GM23338 (cell line): ENCODE measurements around the gene CCDC200.
"Not testable (repeated sequence)": the region's sequence is repeated elsewhere in the genome, so short reads cannot be mapped to it uniquely, and the experiment has no call there.

Experiments
- CREB1 ChIP-seq: fragments of 250-450 bp; sonication (Bioruptor Pico); IDR thresholded peaks from 2 replicates; pipeline ENCODE4 v1.5.0; 2020; ENCODE audit warnings: low read depth, mild to moderate bottlenecking, moderate library complexity
- CTCF ChIP-seq, 2 experiments: fragments of 200-600 bp in 1 of 2; sonication (generic) in 1 of 2; conservative IDR thresholded peaks; 2 replicates each; pipeline versions ENCODE4 v1.5.1 to v1.6.1; 2016 to 2017; ENCODE audit warnings: antibody characterized with exemption in 2 of 2, low read depth in 2 of 2, mild to moderate bottlenecking in 2 of 2, moderate library complexity in 1 of 2
- ETS1 ChIP-seq: IDR thresholded peaks from 2 replicates; pipeline ENCODE4 v1.6.1; 2016; ENCODE audit warnings: antibody characterized with exemption
- EZH2 ChIP-seq: fragments of 200-600 bp; sonication (generic); IDR thresholded peaks from one replicate; pipeline ENCODE4 v1.8.0; 2017; ENCODE audit warnings: antibody characterized with exemption, mild to moderate bottlenecking, low read depth; ENCODE audit not compliant: unreplicated experiment
- EZH2phosphoT487 ChIP-seq: fragments of 200-600 bp; sonication (generic); IDR thresholded peaks from one replicate; pipeline ENCODE4 v1.8.1; 2018; ENCODE audit warnings: antibody characterized with exemption; ENCODE audit not compliant: unreplicated experiment
- JUNB ChIP-seq: IDR thresholded peaks from one replicate; pipeline ENCODE4 v1.6.1; 2016; ENCODE audit warnings: antibody characterized with exemption; ENCODE audit not compliant: unreplicated experiment
- NANOG ChIP-seq: IDR thresholded peaks from 2 replicates; pipeline ENCODE4 v1.6.1; 2016; ENCODE audit warnings: antibody characterized with exemption, borderline replicate concordance
- POLR2AphosphoS5 ChIP-seq: IDR thresholded peaks from 2 replicates; pipeline ENCODE4 v1.6.1; 2016; ENCODE audit warnings: antibody characterized with exemption, low read depth
- STAT1 ChIP-seq: IDR thresholded peaks from one replicate; pipeline ENCODE4 v1.6.1; 2016; ENCODE audit warnings: antibody characterized with exemption; ENCODE audit not compliant: unreplicated experiment
- ZNF114 ChIP-seq: fragments of 250-450 bp; sonication (Bioruptor Pico); IDR thresholded peaks from 2 replicates; pipeline ENCODE4 v1.5.0; 2020; ENCODE audit warnings: mild to moderate bottlenecking, moderate library complexity
- TF ChIP-seq, protein P1 (sequence below): IDR thresholded peaks from one replicate; pipeline ENCODE4 v1.6.1; 2018; ENCODE audit warnings: antibody characterized with exemption; ENCODE audit not compliant: unreplicated experiment

GRCh38 chr17:43186656-43187055 lies 41.8 kb downstream of the CCDC200 start:
- TF ChIP-seq CTCF (conservative IDR thresholded peaks at IDR 0.05; ENCODE audit: low read depth in 2 of 2); POLR2AphosphoS5; EZH2phosphoT487; EZH2; CREB1; NANOG; ZNF114 (CRISPR knock-in tag); STAT1; ETS1; JUNB: not testable (repeated sequence)
- TF ChIP-seq, protein P1, sequence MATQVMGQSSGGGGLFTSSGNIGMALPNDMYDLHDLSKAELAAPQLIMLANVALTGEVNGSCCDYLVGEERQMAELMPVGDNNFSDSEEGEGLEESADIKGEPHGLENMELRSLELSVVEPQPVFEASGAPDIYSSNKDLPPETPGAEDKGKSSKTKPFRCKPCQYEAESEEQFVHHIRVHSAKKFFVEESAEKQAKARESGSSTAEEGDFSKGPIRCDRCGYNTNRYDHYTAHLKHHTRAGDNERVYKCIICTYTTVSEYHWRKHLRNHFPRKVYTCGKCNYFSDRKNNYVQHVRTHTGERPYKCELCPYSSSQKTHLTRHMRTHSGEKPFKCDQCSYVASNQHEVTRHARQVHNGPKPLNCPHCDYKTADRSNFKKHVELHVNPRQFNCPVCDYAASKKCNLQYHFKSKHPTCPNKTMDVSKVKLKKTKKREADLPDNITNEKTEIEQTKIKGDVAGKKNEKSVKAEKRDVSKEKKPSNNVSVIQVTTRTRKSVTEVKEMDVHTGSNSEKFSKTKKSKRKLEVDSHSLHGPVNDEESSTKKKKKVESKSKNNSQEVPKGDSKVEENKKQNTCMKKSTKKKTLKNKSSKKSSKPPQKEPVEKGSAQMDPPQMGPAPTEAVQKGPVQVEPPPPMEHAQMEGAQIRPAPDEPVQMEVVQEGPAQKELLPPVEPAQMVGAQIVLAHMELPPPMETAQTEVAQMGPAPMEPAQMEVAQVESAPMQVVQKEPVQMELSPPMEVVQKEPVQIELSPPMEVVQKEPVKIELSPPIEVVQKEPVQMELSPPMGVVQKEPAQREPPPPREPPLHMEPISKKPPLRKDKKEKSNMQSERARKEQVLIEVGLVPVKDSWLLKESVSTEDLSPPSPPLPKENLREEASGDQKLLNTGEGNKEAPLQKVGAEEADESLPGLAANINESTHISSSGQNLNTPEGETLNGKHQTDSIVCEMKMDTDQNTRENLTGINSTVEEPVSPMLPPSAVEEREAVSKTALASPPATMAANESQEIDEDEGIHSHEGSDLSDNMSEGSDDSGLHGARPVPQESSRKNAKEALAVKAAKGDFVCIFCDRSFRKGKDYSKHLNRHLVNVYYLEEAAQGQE, result not testable (repeated sequence)
